ENCODE data around the gene DYSF.

DNA sequence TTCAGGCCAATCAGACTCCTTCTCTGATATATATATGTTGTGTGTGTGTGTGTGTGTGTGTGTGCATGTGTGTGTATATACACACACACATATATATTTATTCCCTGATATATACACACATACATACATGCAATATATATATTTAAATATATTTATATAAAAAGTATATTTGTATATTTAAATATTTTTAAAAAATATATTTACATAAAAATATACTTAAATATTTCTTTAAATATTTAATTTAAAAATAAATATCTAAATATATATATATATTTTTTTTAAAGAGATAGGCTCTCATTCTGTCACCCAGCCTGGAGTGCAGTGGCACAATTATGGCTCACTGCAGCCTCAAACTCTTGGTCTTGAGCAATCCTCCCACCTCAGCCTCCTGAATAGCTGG is 281.3 kb downstream of the DYSF start:
- TF ChIP-seq, protein P1, sequence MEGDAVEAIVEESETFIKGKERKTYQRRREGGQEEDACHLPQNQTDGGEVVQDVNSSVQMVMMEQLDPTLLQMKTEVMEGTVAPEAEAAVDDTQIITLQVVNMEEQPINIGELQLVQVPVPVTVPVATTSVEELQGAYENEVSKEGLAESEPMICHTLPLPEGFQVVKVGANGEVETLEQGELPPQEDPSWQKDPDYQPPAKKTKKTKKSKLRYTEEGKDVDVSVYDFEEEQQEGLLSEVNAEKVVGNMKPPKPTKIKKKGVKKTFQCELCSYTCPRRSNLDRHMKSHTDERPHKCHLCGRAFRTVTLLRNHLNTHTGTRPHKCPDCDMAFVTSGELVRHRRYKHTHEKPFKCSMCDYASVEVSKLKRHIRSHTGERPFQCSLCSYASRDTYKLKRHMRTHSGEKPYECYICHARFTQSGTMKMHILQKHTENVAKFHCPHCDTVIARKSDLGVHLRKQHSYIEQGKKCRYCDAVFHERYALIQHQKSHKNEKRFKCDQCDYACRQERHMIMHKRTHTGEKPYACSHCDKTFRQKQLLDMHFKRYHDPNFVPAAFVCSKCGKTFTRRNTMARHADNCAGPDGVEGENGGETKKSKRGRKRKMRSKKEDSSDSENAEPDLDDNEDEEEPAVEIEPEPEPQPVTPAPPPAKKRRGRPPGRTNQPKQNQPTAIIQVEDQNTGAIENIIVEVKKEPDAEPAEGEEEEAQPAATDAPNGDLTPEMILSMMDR (IDR thresholded peaks at IDR 0.05; ENCODE audit: low read depth, low read length): no peak
- no peak for TF ChIP-seq EZH2phosphoT487 (IDR thresholded peaks at IDR 0.05; ENCODE audit: low read depth)
